ENCODE measurements around the gene C12orf42.

C12orf42 gene

DNA sequence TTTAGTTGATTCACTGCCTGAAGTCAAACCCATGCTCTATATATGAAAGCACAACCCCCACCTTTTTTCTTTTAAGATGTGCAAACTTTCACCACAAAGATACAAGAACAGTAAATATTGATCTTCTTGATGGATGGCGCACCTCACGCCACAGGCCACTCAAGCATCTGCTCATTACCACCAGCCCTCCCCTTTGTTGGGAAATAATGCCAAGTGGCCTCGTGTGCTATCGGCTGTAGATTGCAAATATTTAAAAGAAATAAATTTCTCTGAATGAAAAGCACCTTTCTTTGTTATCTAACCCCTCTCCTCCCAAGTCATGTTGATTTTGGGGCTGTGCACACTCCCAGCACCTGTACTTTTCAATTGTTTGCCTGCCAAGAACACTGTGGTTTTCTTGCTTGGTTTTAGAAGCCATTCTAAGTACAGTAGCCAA lies 122.7 kb downstream of the C12orf42 start:
- Histone ChIP-seq H3K4me2 (ENCODE audit: insufficient read depth, low read length) (no peak overlapping the region), H3K36me3 (ENCODE audit: insufficient read depth, low read length) (no peaks in the 10 kb centered on the region), H2AFZ (ENCODE audit: low read depth, low read length) (no peak overlapping the region), H3K9ac (ENCODE audit: low read depth, low read length) (no peak overlapping the region), H3K79me2 (ENCODE audit: insufficient read depth, low read length) (no peaks in the 10 kb centered on the region), H3K4me3 (ENCODE audit: low read depth in 1 of 2, low read length in 2 of 2) (no peak overlapping the region), H3K9me3 (ENCODE audit: insufficient read depth, low read length, severe bottlenecking) (no peaks in the 10 kb centered on the region), H4K20me1 (ENCODE audit: insufficient read depth, low read length) (no peaks in the 10 kb centered on the region), H3K27ac (ENCODE audit: low read length) (no peak overlapping the region), H3K4me1 (ENCODE audit: insufficient read depth, low read length) (peaks cover 26% of the 10 kb centered on the region), H3K27me3 (ENCODE audit: insufficient read depth, low read length, poor library complexity) (no peaks in the 10 kb centered on the region)
- DNase-seq (no peak), ATAC-seq (ENCODE audit: insufficient read depth, low read depth) (no peak)
- TF ChIP-seq, protein P1, sequence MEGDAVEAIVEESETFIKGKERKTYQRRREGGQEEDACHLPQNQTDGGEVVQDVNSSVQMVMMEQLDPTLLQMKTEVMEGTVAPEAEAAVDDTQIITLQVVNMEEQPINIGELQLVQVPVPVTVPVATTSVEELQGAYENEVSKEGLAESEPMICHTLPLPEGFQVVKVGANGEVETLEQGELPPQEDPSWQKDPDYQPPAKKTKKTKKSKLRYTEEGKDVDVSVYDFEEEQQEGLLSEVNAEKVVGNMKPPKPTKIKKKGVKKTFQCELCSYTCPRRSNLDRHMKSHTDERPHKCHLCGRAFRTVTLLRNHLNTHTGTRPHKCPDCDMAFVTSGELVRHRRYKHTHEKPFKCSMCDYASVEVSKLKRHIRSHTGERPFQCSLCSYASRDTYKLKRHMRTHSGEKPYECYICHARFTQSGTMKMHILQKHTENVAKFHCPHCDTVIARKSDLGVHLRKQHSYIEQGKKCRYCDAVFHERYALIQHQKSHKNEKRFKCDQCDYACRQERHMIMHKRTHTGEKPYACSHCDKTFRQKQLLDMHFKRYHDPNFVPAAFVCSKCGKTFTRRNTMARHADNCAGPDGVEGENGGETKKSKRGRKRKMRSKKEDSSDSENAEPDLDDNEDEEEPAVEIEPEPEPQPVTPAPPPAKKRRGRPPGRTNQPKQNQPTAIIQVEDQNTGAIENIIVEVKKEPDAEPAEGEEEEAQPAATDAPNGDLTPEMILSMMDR (IDR thresholded peaks at IDR 0.05; ENCODE audit: borderline replicate concordance, extremely low read depth, low read length, poor library complexity, severe bottlenecking), result no peak

DNA sequence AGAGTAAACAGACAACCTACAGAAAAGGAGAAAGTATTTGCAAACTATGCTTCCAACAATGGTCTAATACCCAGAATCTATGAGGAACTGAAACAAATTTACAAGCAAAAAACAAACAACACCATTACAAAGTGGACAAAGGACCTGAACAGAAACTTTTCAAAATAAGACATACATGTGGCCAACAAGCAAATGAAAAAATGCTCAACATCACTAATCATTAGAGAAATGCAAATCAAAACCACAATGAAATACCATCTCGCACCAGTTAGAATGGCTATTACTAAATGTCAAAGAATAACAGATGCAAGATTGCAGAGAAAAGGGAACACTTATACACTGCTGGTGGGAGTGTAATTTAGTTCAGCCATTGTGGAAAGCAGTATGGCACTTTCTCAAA lies 125.8 kb downstream of the C12orf42 start:
- TF ChIP-seq, protein P1 (IDR thresholded peaks at IDR 0.05; ENCODE audit: borderline replicate concordance, extremely low read depth, low read length, poor library complexity, severe bottlenecking), result no peak
- TF ChIP-seq EZH2 (IDR thresholded peaks at IDR 0.05; ENCODE audit: borderline replicate concordance, low read depth, low read length, severe bottlenecking), result no peak
- Histone ChIP-seq H3K4me2 (ENCODE audit: insufficient read depth, low read length) (no peak overlapping the region), H3K9ac (ENCODE audit: low read depth, low read length) (no peak overlapping the region), H4K20me1 (ENCODE audit: insufficient read depth, low read length) (no peaks in the 10 kb centered on the region), H3K27me3 (ENCODE audit: insufficient read depth, low read length, poor library complexity) (no peaks in the 10 kb centered on the region), H3K36me3 (ENCODE audit: insufficient read depth, low read length) (no peaks in the 10 kb centered on the region), H3K9me3 (ENCODE audit: insufficient read depth, low read length, severe bottlenecking) (no peaks in the 10 kb centered on the region), H2AFZ (ENCODE audit: low read depth, low read length) (no peak overlapping the region), H3K4me1 (ENCODE audit: insufficient read depth, low read length) (peaks cover 26% of the 10 kb centered on the region), H3K79me2 (ENCODE audit: insufficient read depth, low read length) (no peaks in the 10 kb centered on the region), H3K27ac (ENCODE audit: low read length) (no peak overlapping the region), H3K4me3 (ENCODE audit: low read depth in 1 of 2, low read length in 2 of 2) (no peak overlapping the region)
- no peak for DNase-seq
- ATAC-seq (ENCODE audit: insufficient read depth, low read depth), result no peak

- peaks cover 14% of the 10 kb centered on the region for H3K4me1 ChIP-seq (ENCODE audit: insufficient read depth, low read length)
- no peaks in the 10 kb centered on the region for H4K20me1 ChIP-seq (ENCODE audit: insufficient read depth, low read length)
- DNase-seq (no peak), ATAC-seq (ENCODE audit: insufficient read depth, low read depth) (no peak)
- no peak overlapping the region for H3K27ac ChIP-seq (ENCODE audit: low read length)
- no peaks in the 10 kb centered on the region for H3K36me3 ChIP-seq (ENCODE audit: insufficient read depth, low read length)
- no peak overlapping the region for H3K4me2 ChIP-seq (ENCODE audit: insufficient read depth, low read length)
- H2AFZ ChIP-seq (ENCODE audit: low read depth, low read length), result no peak overlapping the region
- H3K27me3 ChIP-seq (ENCODE audit: insufficient read depth, low read length, poor library complexity), result no peaks in the 10 kb centered on the region
- no peaks in the 10 kb centered on the region for H3K9me3 ChIP-seq (ENCODE audit: insufficient read depth, low read length, severe bottlenecking)
- no peak overlapping the region for H3K4me3 ChIP-seq (ENCODE audit: low read depth in 1 of 2, low read length in 2 of 2)
- no peak overlapping the region for H3K9ac ChIP-seq (ENCODE audit: low read depth, low read length)
- no peaks in the 10 kb centered on the region for H3K79me2 ChIP-seq (ENCODE audit: insufficient read depth, low read length)
- TF ChIP-seq, protein P1 (IDR thresholded peaks at IDR 0.05; ENCODE audit: borderline replicate concordance, extremely low read depth, low read length, poor library complexity, severe bottlenecking), result no peak
- no peak for TF ChIP-seq EZH2 (IDR thresholded peaks at IDR 0.05; ENCODE audit: borderline replicate concordance, low read depth, low read length, severe bottlenecking)
Observed at GRCh38 chr12:103368167-103368566, 127.6 kb downstream of the C12orf42 start.

DNA sequence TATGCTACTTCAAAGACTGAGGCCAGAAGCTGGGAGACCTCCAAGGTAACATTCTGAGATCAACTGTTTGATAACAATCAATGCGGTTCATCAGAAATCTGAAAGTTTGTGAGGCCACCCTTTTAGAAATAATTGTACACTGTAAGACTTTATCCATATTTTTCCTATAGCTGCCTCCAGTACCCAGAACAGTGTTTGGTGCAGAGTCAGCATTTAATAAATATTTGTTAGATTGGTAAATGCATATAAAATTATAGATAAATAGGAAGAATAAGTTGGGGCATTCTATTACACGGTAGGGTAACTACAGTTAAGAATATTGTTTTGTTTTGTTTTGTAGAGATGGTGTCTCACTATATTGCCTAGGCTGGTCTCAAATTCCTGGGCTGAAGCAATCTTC lies 141.4 kb downstream of the C12orf42 start:
- H2AFZ ChIP-seq (ENCODE audit: low read depth, low read length), result no peak overlapping the region
- no peak overlapping the region for H3K4me3 ChIP-seq (ENCODE audit: low read depth in 1 of 2, low read length in 2 of 2)
- no peak overlapping the region for H3K27ac ChIP-seq (ENCODE audit: low read length)
- H4K20me1 ChIP-seq (ENCODE audit: insufficient read depth, low read length), result no peaks in the 10 kb centered on the region
- no peak overlapping the region for H3K9ac ChIP-seq (ENCODE audit: low read depth, low read length)
- no peak overlapping the region for H3K4me2 ChIP-seq (ENCODE audit: insufficient read depth, low read length)
- no peaks in the 10 kb centered on the region; the same call in 1 of the 2 replicates for H3K4me1 ChIP-seq (ENCODE audit: insufficient read depth, low read length)
- TF ChIP-seq, protein P1 (IDR thresholded peaks at IDR 0.05; ENCODE audit: borderline replicate concordance, extremely low read depth, low read length, poor library complexity, severe bottlenecking), result no peak
- TF ChIP-seq EZH2 (IDR thresholded peaks at IDR 0.05; ENCODE audit: borderline replicate concordance, low read depth, low read length, severe bottlenecking), result no peak
- H3K36me3 ChIP-seq (ENCODE audit: insufficient read depth, low read length), result no peaks in the 10 kb centered on the region
- no peak for DNase-seq
- no peak for ATAC-seq (ENCODE audit: insufficient read depth, low read depth)
- H3K9me3 ChIP-seq (ENCODE audit: insufficient read depth, low read length, severe bottlenecking), result no peaks in the 10 kb centered on the region
- H3K27me3 ChIP-seq (ENCODE audit: insufficient read depth, low read length, poor library complexity), result no peaks in the 10 kb centered on the region
- no peaks in the 10 kb centered on the region for H3K79me2 ChIP-seq (ENCODE audit: insufficient read depth, low read length)
